Panc1 (cell line): ENCODE measurements around the gene FGGY. TPM values are rescaled to one million over a fixed set of nuclear protein-coding genes. Genes with fewer than 3 reads are reported as not detected.
"Not testable (repeated sequence)": the region's sequence is repeated elsewhere in the genome, so short reads cannot be mapped to it uniquely, and the experiment has no call there.

ENCODE experiments used
- ATAC-seq: fragments of 200-7000 bp; cut with Tn5 transposase; 2 replicates; pipeline ENCODE4 v1.9.1; 2020; ENCODE audit warnings: mild to moderate bottlenecking, moderate library complexity
- BruUV-seq: library from RNA; stranded (reverse); fragments of 400-500 nt; replicated peaks from 2 replicates; lab custom pipeline; 2021; lab: Mats Ljungman, UMichigan
- CTCF ChIA-PET: fragments of 300-600 bp; sonication (Branson Sonifier 250); formaldehyde crosslinking; loops from one replicate; lab custom pipeline; 2022; ENCODE audit warnings: antibody characterized with exemption; lab: Charles Lee
- POLR2A ChIA-PET: fragments of 300-600 bp; sonication (Branson Sonifier 250); formaldehyde crosslinking; loops from one replicate; lab custom pipeline; 2022; ENCODE audit warnings: antibody characterized with exemption; lab: Charles Lee
- DNase-seq: peaks from one replicate; pipeline ENCODE4 v3.0.0-alpha.2; 2010; ENCODE audit warnings: low read depth, low spot score
- H3K27ac ChIP-seq: 2 replicates; pipeline ENCODE4 v1.5.1; 2011; ENCODE audit warnings: mild to moderate bottlenecking, low read length, inconsistent platforms
- H3K27me3 ChIP-seq: fragments of 200-500 bp; sonication (Bioruptor generic); 2 replicates; pipeline ENCODE4 v1.6.0; 2014; ENCODE audit warnings: low read length, inconsistent platforms; ENCODE audit not compliant: control insufficient read depth, insufficient read depth
- H3K36me3 ChIP-seq: fragments of 200-500 bp; sonication (Bioruptor generic); 2 replicates; pipeline ENCODE4 v1.5.1; 2014; ENCODE audit warnings: inconsistent platforms, mild to moderate bottlenecking, low read length, moderate library complexity; ENCODE audit not compliant: control insufficient read depth, insufficient read depth
- H3K4me1 ChIP-seq: 2 replicates; pipeline ENCODE4 v1.5.1; 2011; ENCODE audit warnings: inconsistent platforms, mild to moderate bottlenecking, low read length, moderate library complexity; ENCODE audit not compliant: control insufficient read depth, insufficient read depth
- H3K4me3 ChIP-seq, 2 experiments: 2 replicates each; pipeline ENCODE4 v1.5.1; 2011 to 2012; ENCODE audit warnings: low read depth in 2 of 2, low read length in 2 of 2, mild to moderate bottlenecking in 2 of 2, inconsistent platforms in 1 of 2, moderate library complexity in 1 of 2
- H3K9me3 ChIP-seq: fragments of 200-500 bp; sonication (Bioruptor generic); 2 replicates; pipeline ENCODE4 v1.5.1; 2014; ENCODE audit warnings: low read depth, mild to moderate bottlenecking, inconsistent platforms, low read length, moderate library complexity; ENCODE audit not compliant: control insufficient read depth, insufficient read depth
- CTCF ChIP-seq: fragments of 450-650 bp; IDR thresholded peaks from 2 replicates; pipeline ENCODE4 v1.5.1; 2017; ENCODE audit warnings: mild to moderate bottlenecking
- POLR2AphosphoS5 ChIP-seq: IDR thresholded peaks from 2 replicates; pipeline ENCODE4 v1.6.1; 2012; ENCODE audit warnings: mild to moderate bottlenecking, low read depth, low read length, moderate library complexity
- REST ChIP-seq, 2 experiments: IDR thresholded peaks; 2 replicates each; pipeline ENCODE4 v1.6.1; 2011 to 2012; ENCODE audit warnings: low read depth in 2 of 2, control low read depth in 1 of 2, low read length in 1 of 2, mild to moderate bottlenecking in 1 of 2, moderate library complexity in 1 of 2; ENCODE audit not compliant: insufficient read depth in 1 of 2
- SIN3A ChIP-seq: IDR thresholded peaks from 2 replicates; pipeline ENCODE4 v1.6.1; 2012; ENCODE audit warnings: low read depth, mild to moderate bottlenecking, low read length, moderate library complexity, borderline replicate concordance; ENCODE audit not compliant: insufficient read depth
- TCF7L2 ChIP-seq: IDR thresholded peaks from 2 replicates; pipeline ENCODE4 v1.6.1; 2011; ENCODE audit warnings: mild to moderate bottlenecking, low read depth, low read length, inconsistent platforms
- in situ Hi-C: cut with HindIII; loops from 2 replicates; pipeline ENCODE4 v1.10.0; 2016; ENCODE audit warnings: low sequenced_read_pairs, low pct_unique_long_range_greater_than_20kb
- intact Hi-C: fragments of 100-400 bp; cut with micrococcal nuclease; formaldehyde crosslinking; loops from one replicate; pipeline ENCODE4 v1.10.0; 2022; ENCODE audit not compliant: unreplicated experiment
- total RNA-seq: library from RNA; stranded (reverse); gene quantifications from one replicate; pipeline ENCODE4 v1.2.1, GENCODE V29; 2021; ENCODE audit not compliant: unreplicated experiment

FGGY gene
- total RNA-seq, 1 experiment from 2014 or later = 15.5 TPM

GRCh38 chr1:59735927-59736326 lies 439.0 kb downstream of the FGGY start:
- H3K36me3 ChIP-seq, in situ Hi-C loops, H3K27ac ChIP-seq, H3K9me3 ChIP-seq, ATAC-seq, POLR2A ChIA-PET, H3K27me3 ChIP-seq, DNase-seq, CTCF ChIA-PET, H3K4me3 ChIP-seq, H3K4me1 ChIP-seq, BruUV-seq: not testable (repeated sequence)
- intact Hi-C loops = loop anchor here (5.0 kb wide), 1 partner anchor 129 kb away; no protein-coding TSS in a partner anchor

- no peak overlapping the region for H3K4me3 ChIP-seq
- H3K27ac ChIP-seq = no peak overlapping the region
- no TSS peak for BruUV-seq
- H3K27me3 ChIP-seq = no peaks in the 10 kb centered on the region
- DNase-seq (no peak), ATAC-seq (no peak)
- CTCF ChIA-PET = no interaction called here
- H3K36me3 ChIP-seq = no peaks in the 10 kb centered on the region
- TF ChIP-seq POLR2AphosphoS5 (no peak), REST (IDR thresholded peaks at IDR 0.05; ENCODE audit: insufficient read depth in 1 of 2, low read depth in 2 of 2, low read length in 1 of 2) (no peak), CTCF (no peak), TCF7L2 (no peak), SIN3A (no peak)
- intact Hi-C loops (loop anchor here (5.0 kb wide), 1 partner anchor 129 kb away; no protein-coding TSS in a partner anchor), in situ Hi-C loops (no loop called here)
- no peaks in the 10 kb centered on the region for H3K4me1 ChIP-seq
- H3K9me3 ChIP-seq = no peaks in the 10 kb centered on the region
- POLR2A ChIA-PET = no interaction called here
These were observed 439.9 kb downstream of the FGGY start for GRCh38 chr1:59736744-59737143.

- no peaks in the 10 kb centered on the region for H3K36me3 ChIP-seq
- BruUV-seq = no TSS peak
- ChIA-PET CTCF (no interaction called here), POLR2A (no interaction called here)
- H3K4me1 ChIP-seq = no peaks in the 10 kb centered on the region
- DNase-seq (no peak), ATAC-seq (no peak)
- intact Hi-C loops = loop anchor here (5.0 kb wide), 1 partner anchor 130 kb away; no protein-coding TSS in a partner anchor
- no peak overlapping the region for H3K4me3 ChIP-seq
- in situ Hi-C loops = no loop called here
- H3K27me3 ChIP-seq = no peaks in the 10 kb centered on the region
- TF ChIP-seq SIN3A = no peak
- TF ChIP-seq CTCF = no peak
- TF ChIP-seq REST (IDR thresholded peaks at IDR 0.05; ENCODE audit: insufficient read depth in 1 of 2, low read depth in 2 of 2, low read length in 1 of 2) = no peak
- TF ChIP-seq POLR2AphosphoS5 = no peak
- TF ChIP-seq TCF7L2 = no peak
- no peaks in the 10 kb centered on the region for H3K9me3 ChIP-seq
- H3K27ac ChIP-seq = no peak overlapping the region
These were observed 440.7 kb downstream of the FGGY start for GRCh38 chr1:59737638-59738037.
